ENCODE results near the gene RBM8A.
A peak's percentile ranks its signal among the peaks of the same experiment; 100 is the strongest.

The RBM8A gene

DNA sequence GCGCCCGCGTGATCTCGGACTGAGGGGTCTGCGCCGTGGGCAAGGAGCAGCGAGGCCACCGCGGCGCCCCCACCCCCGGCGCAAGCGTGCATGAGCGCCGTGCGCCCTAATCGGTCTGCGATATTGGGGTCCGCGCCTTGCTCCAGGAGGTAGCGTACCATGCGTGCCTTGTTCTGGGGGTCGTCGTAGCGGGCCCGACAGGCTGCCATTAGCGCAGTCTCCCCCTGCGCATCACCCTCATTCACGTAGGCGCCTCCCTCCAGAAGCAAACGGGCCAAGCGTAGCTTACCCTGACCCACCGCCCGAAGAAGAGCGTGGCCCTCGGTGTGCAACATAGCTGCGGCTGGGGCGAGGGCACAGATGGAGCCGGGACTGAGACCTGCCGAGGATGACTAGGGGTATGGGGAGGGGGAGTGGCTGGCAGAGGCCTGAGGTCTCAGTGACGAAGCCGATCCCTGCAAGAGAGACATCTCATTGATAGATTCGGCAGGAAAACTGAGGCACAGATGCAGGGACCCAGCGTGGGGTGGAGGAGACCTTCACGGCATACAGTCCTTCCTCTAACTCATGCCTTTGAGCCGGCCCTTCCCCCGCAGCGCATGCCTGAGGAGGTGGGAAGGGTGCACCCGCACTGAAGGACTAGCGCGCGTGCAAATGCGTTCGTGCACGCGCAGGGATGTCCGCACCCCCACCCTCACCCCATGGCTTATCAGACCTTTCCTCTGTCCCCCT, 34.3 kb upstream of the RBM8A start:
- Histone ChIP-seq H3K79me1 (ENCODE audit: low read length) (no peaks in the 10 kb centered on the region), H3K27me3 (ENCODE audit: insufficient read depth, low read length, poor library complexity) (peaks cover 8% of the 10 kb centered on the region), H2BK120ac (ENCODE audit: low read depth, low read length) (no peak overlapping the region), H2BK15ac (replicated peaks; ENCODE audit: low read depth) (no peak overlapping the region), H3K56ac (ENCODE audit: low read length) (peak overlapping the region; percentile 88), H3K4me3 (ENCODE audit: low read length) (peak overlapping the region; percentile 27), H3K18ac (ENCODE audit: low read length) (no peak overlapping the region), H3K9ac (ENCODE audit: low read length) (peak overlapping the region; percentile 83), H3K4me2 (ENCODE audit: low read length) (peak overlapping the region; percentile 94), H3K27ac (ENCODE audit: low read depth, low read length) (no peak overlapping the region), H3K4ac (ENCODE audit: low read depth, low read length) (peak overlapping the region; percentile 57), H3K23ac (ENCODE audit: low read length) (peak overlapping the region; percentile 90), H4K5ac (ENCODE audit: low read length) (no peak overlapping the region), H4K8ac (ENCODE audit: low read depth, low read length) (no peak overlapping the region), H2BK5ac (ENCODE audit: low read length) (peak overlapping the region; percentile 24), H3K79me2 (ENCODE audit: control insufficient read depth, insufficient read depth, low read length) (no peaks in the 10 kb centered on the region), H2AK5ac (ENCODE audit: low read length) (no peak overlapping the region), H3K4me1 (ENCODE audit: control insufficient read depth, low read depth, low read length) (peaks cover 20% of the 10 kb centered on the region), H3K36me3 (ENCODE audit: control insufficient read depth, insufficient read depth, low read length) (no peaks in the 10 kb centered on the region)
- no CpG with 5 or more reads among the region's 57 CpGs for WGBS (ENCODE audit: extremely low coverage, insufficient coverage, low lambda C conversion rate)
- peak; percentile 44 for DNase-seq

DNA sequence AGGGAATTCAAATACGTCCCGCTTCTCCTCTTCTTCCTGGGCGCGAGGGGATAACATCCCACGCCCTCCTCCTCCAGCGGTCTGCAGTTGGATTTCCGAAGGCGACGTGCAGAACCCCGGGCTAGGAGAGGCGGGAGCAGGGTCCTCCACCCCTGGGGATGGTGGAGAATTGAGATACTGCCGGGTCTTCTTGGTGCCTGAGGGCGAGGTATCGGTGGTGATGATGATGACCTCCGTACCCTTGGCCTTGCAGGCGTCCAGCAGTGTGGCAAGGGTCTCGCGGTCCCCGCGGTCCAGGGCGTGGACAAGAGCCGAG, 33.8 kb upstream of the RBM8A start:
- peak overlapping the region; percentile 27 for H3K4me3 ChIP-seq (ENCODE audit: low read length)
- peaks cover 20% of the 10 kb centered on the region for H3K4me1 ChIP-seq (ENCODE audit: control insufficient read depth, low read depth, low read length)
- H3K27me3 ChIP-seq (ENCODE audit: insufficient read depth, low read length, poor library complexity): peaks cover 8% of the 10 kb centered on the region
- peak overlapping the region; percentile 51 for H3K18ac ChIP-seq (ENCODE audit: low read length)
- no peak overlapping the region for H3K27ac ChIP-seq (ENCODE audit: low read depth, low read length)
- H2AK5ac ChIP-seq (ENCODE audit: low read length): no peak overlapping the region
- no peak overlapping the region for H2BK5ac ChIP-seq (ENCODE audit: low read length)
- H3K79me1 ChIP-seq (ENCODE audit: low read length): no peaks in the 10 kb centered on the region
- no peak overlapping the region for H2BK120ac ChIP-seq (ENCODE audit: low read depth, low read length)
- H3K4me2 ChIP-seq (ENCODE audit: low read length): peak overlapping the region; percentile 94
- no peak for DNase-seq
- H3K23ac ChIP-seq (ENCODE audit: low read length): no peak overlapping the region
- no peaks in the 10 kb centered on the region for H3K79me2 ChIP-seq (ENCODE audit: control insufficient read depth, insufficient read depth, low read length)
- peak overlapping the region; percentile 83 for H3K9ac ChIP-seq (ENCODE audit: low read length)
- no peak overlapping the region for H4K5ac ChIP-seq (ENCODE audit: low read length)
- H2BK15ac ChIP-seq (replicated peaks; ENCODE audit: low read depth): no peak overlapping the region
- WGBS (ENCODE audit: extremely low coverage, insufficient coverage, low lambda C conversion rate): no CpG with 5 or more reads among the region's 22 CpGs
- peak overlapping the region; percentile 57 for H3K4ac ChIP-seq (ENCODE audit: low read depth, low read length)
- H3K36me3 ChIP-seq (ENCODE audit: control insufficient read depth, insufficient read depth, low read length): no peaks in the 10 kb centered on the region
- H4K8ac ChIP-seq (ENCODE audit: low read depth, low read length): no peak overlapping the region
- peak overlapping the region; percentile 88 for H3K56ac ChIP-seq (ENCODE audit: low read length)

DNA sequence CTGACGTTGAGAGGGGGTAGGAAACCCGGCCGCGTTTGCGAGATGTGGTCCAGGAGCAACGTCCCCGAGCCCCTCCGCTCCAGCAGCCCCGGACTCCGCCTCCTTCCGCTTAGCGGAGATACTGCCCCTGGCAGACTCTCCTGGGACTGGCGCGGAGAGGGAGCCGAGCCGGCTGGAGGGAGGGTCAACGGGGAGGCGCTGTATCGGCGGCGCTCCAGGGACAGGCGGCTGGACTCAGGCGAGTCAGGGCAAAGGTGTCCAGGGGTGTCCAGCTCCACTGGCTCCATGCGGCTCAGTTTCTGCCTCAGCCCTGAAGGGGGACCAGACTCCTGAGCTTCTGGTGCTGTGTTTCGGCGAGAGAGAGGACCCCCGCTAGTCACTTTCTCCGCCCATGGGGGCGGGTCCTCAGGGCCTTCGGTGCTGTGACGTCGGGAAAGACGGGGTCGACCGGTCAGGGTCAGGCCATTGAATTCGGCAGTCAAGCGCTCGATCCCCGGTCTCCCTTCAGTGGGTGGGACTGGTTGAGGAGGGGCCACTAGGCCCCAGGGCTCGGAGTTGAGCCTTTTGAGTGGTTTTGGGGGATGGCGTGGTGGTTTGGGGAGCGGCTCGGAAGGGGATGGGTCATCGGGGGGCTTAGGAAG, 33.3 kb upstream of the RBM8A start:
- H3K27ac ChIP-seq (ENCODE audit: low read depth, low read length): no peak overlapping the region
- peak overlapping the region; percentile 94 for H3K4me2 ChIP-seq (ENCODE audit: low read length)
- no peaks in the 10 kb centered on the region for H3K79me1 ChIP-seq (ENCODE audit: low read length)
- peak overlapping the region; percentile 64 for H3K4me3 ChIP-seq (ENCODE audit: low read length)
- H3K36me3 ChIP-seq (ENCODE audit: control insufficient read depth, insufficient read depth, low read length): no peaks in the 10 kb centered on the region
- no peak overlapping the region for H2BK120ac ChIP-seq (ENCODE audit: low read depth, low read length)
- no peak overlapping the region for H2BK15ac ChIP-seq (replicated peaks; ENCODE audit: low read depth)
- H3K18ac ChIP-seq (ENCODE audit: low read length): peak overlapping the region; percentile 51
- H2AK5ac ChIP-seq (ENCODE audit: low read length): no peak overlapping the region
- no peaks in the 10 kb centered on the region for H3K79me2 ChIP-seq (ENCODE audit: control insufficient read depth, insufficient read depth, low read length)
- peak overlapping the region; percentile 83 for H3K9ac ChIP-seq (ENCODE audit: low read length)
- H2BK5ac ChIP-seq (ENCODE audit: low read length): peak overlapping the region; percentile 65
- H3K27me3 ChIP-seq (ENCODE audit: insufficient read depth, low read length, poor library complexity): peaks cover 8% of the 10 kb centered on the region
- no peak overlapping the region for H4K5ac ChIP-seq (ENCODE audit: low read length)
- H3K4ac ChIP-seq (ENCODE audit: low read depth, low read length): peak overlapping the region; percentile 57
- peak; percentile 91 for DNase-seq
- no peak overlapping the region for H3K23ac ChIP-seq (ENCODE audit: low read length)
- H3K56ac ChIP-seq (ENCODE audit: low read length): peak overlapping the region; percentile 93
- WGBS (ENCODE audit: extremely low coverage, insufficient coverage, low lambda C conversion rate): no CpG with 5 or more reads among the region's 44 CpGs
- peaks cover 20% of the 10 kb centered on the region for H3K4me1 ChIP-seq (ENCODE audit: control insufficient read depth, low read depth, low read length)
- H4K8ac ChIP-seq (ENCODE audit: low read depth, low read length): no peak overlapping the region

DNA sequence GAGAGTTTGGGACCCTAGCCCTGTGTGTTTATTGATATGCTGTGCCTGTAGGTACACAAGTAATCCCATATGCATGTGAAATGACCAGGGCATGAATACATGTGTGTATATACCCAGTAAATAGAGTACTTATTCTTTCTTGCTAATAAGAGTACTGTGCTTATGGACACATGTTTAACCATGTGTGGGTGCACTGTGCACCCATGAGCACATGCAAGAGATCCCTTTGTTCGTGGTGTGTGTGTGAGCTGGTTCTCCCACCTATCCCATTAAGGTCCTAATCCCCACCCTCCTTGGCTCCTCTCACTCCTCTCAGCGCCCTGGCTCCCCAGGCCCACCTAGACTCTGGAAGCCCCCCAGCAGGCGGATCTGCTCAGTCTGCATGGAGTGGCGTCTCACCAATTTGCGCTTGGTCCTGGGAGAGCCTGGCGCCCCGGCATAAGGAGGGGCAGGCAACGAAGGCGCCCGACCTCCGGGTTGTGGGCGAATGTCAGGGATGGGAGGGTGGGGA, 32.7 kb upstream of the RBM8A start:
- Histone ChIP-seq H3K27ac (ENCODE audit: low read depth, low read length) (no peak overlapping the region), H3K23ac (ENCODE audit: low read length) (no peak overlapping the region), H3K36me3 (ENCODE audit: control insufficient read depth, insufficient read depth, low read length) (no peaks in the 10 kb centered on the region), H3K9ac (ENCODE audit: low read length) (peak overlapping the region; percentile 83), H4K5ac (ENCODE audit: low read length) (no peak overlapping the region), H3K56ac (ENCODE audit: low read length) (peak overlapping the region; percentile 93), H3K79me2 (ENCODE audit: control insufficient read depth, insufficient read depth, low read length) (no peaks in the 10 kb centered on the region), H2BK5ac (ENCODE audit: low read length) (no peak overlapping the region), H3K79me1 (ENCODE audit: low read length) (no peaks in the 10 kb centered on the region), H2BK15ac (replicated peaks; ENCODE audit: low read depth) (no peak overlapping the region), H2AK5ac (ENCODE audit: low read length) (no peak overlapping the region), H3K27me3 (ENCODE audit: insufficient read depth, low read length, poor library complexity) (peaks cover 8% of the 10 kb centered on the region), H3K4me2 (ENCODE audit: low read length) (peak overlapping the region; percentile 94), H3K4me1 (ENCODE audit: control insufficient read depth, low read depth, low read length) (peaks cover 24% of the 10 kb centered on the region), H4K8ac (ENCODE audit: low read depth, low read length) (no peak overlapping the region), H3K4ac (ENCODE audit: low read depth, low read length) (no peak overlapping the region), H2BK120ac (ENCODE audit: low read depth, low read length) (no peak overlapping the region), H3K18ac (ENCODE audit: low read length) (peak overlapping the region; percentile 26), H3K4me3 (ENCODE audit: low read length) (peak overlapping the region; percentile 13)
- no CpG with 5 or more reads among the region's 12 CpGs for WGBS (ENCODE audit: extremely low coverage, insufficient coverage, low lambda C conversion rate)
- DNase-seq: no peak

DNA sequence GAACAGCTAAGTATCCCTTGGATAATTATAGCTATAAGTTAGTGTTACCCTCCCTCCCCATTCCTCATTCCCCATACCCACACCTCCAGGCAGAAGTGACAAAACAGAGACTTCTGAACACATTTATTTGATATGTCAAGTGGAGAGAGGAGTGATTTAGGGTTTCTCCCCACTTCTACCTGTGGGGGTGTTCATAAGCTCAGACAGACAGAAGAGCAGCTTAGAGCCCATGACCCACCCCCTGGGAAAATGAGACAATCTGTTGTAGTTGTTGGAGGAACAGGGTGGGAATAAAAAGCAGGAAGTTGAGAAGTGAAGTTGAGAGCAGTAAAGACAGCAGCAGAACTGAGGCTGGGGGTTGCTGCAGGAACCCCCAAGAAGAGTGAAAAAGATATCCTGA, 32.0 kb upstream of the RBM8A start:
- Histone ChIP-seq H4K5ac (ENCODE audit: low read length) (no peak overlapping the region), H3K4ac (ENCODE audit: low read depth, low read length) (no peak overlapping the region), H3K4me2 (ENCODE audit: low read length) (no peak overlapping the region), H3K27me3 (ENCODE audit: insufficient read depth, low read length, poor library complexity) (peaks cover 9% of the 10 kb centered on the region), H3K18ac (ENCODE audit: low read length) (no peak overlapping the region), H2AK5ac (ENCODE audit: low read length) (no peak overlapping the region), H3K27ac (ENCODE audit: low read depth, low read length) (no peak overlapping the region), H3K4me3 (ENCODE audit: low read length) (no peak overlapping the region), H3K79me1 (ENCODE audit: low read length) (peaks cover 1% of the 10 kb centered on the region), H2BK5ac (ENCODE audit: low read length) (no peak overlapping the region), H3K23ac (ENCODE audit: low read length) (no peak overlapping the region), H3K79me2 (ENCODE audit: control insufficient read depth, insufficient read depth, low read length) (no peaks in the 10 kb centered on the region), H3K56ac (ENCODE audit: low read length) (no peak overlapping the region), H3K9ac (ENCODE audit: low read length) (no peak overlapping the region), H4K8ac (ENCODE audit: low read depth, low read length) (no peak overlapping the region), H3K4me1 (ENCODE audit: control insufficient read depth, low read depth, low read length) (peaks cover 24% of the 10 kb centered on the region), H2BK15ac (replicated peaks; ENCODE audit: low read depth) (no peak overlapping the region), H2BK120ac (ENCODE audit: low read depth, low read length) (no peak overlapping the region), H3K36me3 (ENCODE audit: control insufficient read depth, insufficient read depth, low read length) (no peaks in the 10 kb centered on the region)
- no peak for DNase-seq
